Thyroid gland (tissue), 4 donors: ENCODE measurements around the gene ZMPSTE24. TPM values are rescaled to one million over a fixed set of nuclear protein-coding genes. Genes with fewer than 3 reads are reported as not detected.

Source experiments
- DNase-seq, 2 donors: peaks; one replicate each; pipeline ENCODE4 v3.0.0-alpha.2; 2019
- H3K27ac ChIP-seq, 3 donors: fragments of 200-600 bp; sonication (generic); 1 replicate in 2 of 3; 2 replicates in 1 of 3; pipeline ENCODE4 v1.5.1; 2016 to 2019; ENCODE audit warnings: mild to moderate bottlenecking in 1 of 3, moderate library complexity in 1 of 3
- H3K27me3 ChIP-seq: fragments of 200-600 bp; sonication (generic); one replicate; pipeline ENCODE4 v1.5.1; 2019
- H3K36me3 ChIP-seq, 2 donors: fragments of 200-600 bp; sonication (generic); one replicate each; pipeline ENCODE4 v1.5.1; 2016 to 2019
- H3K4me1 ChIP-seq, 2 donors: fragments of 200-600 bp; sonication (generic); one replicate each; pipeline ENCODE4 v1.5.1; 2017 to 2019
- H3K4me3 ChIP-seq, 3 donors: fragments of 200-600 bp; sonication (generic); replicated peaks in 1 of 3; 1 replicate in 2 of 3; 2 replicates in 1 of 3; pipeline ENCODE4 v1.5.1; 2016; ENCODE audit warnings: mild to moderate bottlenecking in 1 of 3
- H3K9me3 ChIP-seq: fragments of 200-600 bp; sonication (generic); one replicate; pipeline ENCODE4 v1.5.1; 2017
- CTCF ChIP-seq, 6 experiments: fragments of 200-600 bp in 3 of 6; fragments of 450-650 bp in 3 of 6; sonication (generic) in 3 of 6; IDR thresholded peaks; one replicate each; pipeline ENCODE4 v1.5.1; 2016 to 2019; ENCODE audit warnings: antibody characterized with exemption in 6 of 6, mild to moderate bottlenecking in 2 of 6, inconsistent platforms in 1 of 6, moderate library complexity in 1 of 6
- POLR2A ChIP-seq, 2 donors: fragments of 450-650 bp; IDR thresholded peaks; one replicate each; pipeline ENCODE4 v1.6.1; 2017; ENCODE audit warnings: antibody characterized with exemption in 2 of 2, mild to moderate bottlenecking in 2 of 2, moderate library complexity in 1 of 2
- WGBS, 2 donors: methylation state at CpG; one replicate each; pipeline ENCODE4 v1.1.5; 2017; 5-methylcytosine and 5-hydroxymethylcytosine counted together
- intact Hi-C: fragments of 100-400 bp; cut with DNase I; formaldehyde crosslinking; loops from one replicate; pipeline ENCODE4 v1.15.1; 2023
- total RNA-seq, 4 donors: library from RNA; depleted of rRNA; stranded (reverse); fragments of >200 nt; gene quantifications; one replicate each; pipeline ENCODE4 v1.2.3, GENCODE V29; 2016

The ZMPSTE24 gene
- total RNA-seq, 4 donors from 2014 or later, result 45.1 to 61.7 (median 56.7) TPM

GRCh38 chr1:40241362-40241761 is 16.7 kb upstream of the ZMPSTE24 start:
- TF ChIP-seq POLR2A (IDR thresholded peaks at IDR 0.05) (no peak), CTCF (IDR thresholded peaks at IDR 0.05) (no peak)
- intact Hi-C loops, result loop anchor here (10.0 kb wide), 1 partner anchor 67 kb away; no protein-coding TSS in a partner anchor
- DNase-seq, result no peak
- Histone ChIP-seq H3K9me3 (no peaks in the 10 kb centered on the region), H3K27me3 (no peaks in the 10 kb centered on the region), H3K27ac (no peak overlapping the region), H3K4me1 (peaks cover 0 to 7% of the 10 kb centered on the region in 2 donors), H3K4me3 (no peak overlapping the region), H3K36me3 (peaks cover 7 to 18% of the 10 kb centered on the region in 2 donors)
- 86 to 90% methylated on average over 1 of the region's 1 CpG for WGBS, 2 donors

GRCh38 chr1:40243351-40243750 is 14.7 kb upstream of the ZMPSTE24 start:
- 48 to 51% methylated on average over 2 of the region's 2 CpGs for WGBS, 2 donors
- no peak for TF ChIP-seq POLR2A (IDR thresholded peaks at IDR 0.05)
- TF ChIP-seq CTCF (IDR thresholded peaks at IDR 0.05), result no peak
- intact Hi-C loops, result loop anchor here (10.0 kb wide), 1 partner anchor 69 kb away; no protein-coding TSS in a partner anchor
- Histone ChIP-seq H3K36me3 (no peaks in the 10 kb centered on the region), H3K27me3 (no peaks in the 10 kb centered on the region), H3K9me3 (no peaks in the 10 kb centered on the region), H3K27ac (no peak overlapping the region), H3K4me1 (peaks cover 0 to 7% of the 10 kb centered on the region in 2 donors), H3K4me3 (no peak overlapping the region)
- DNase-seq, result no peak

- TF ChIP-seq CTCF (IDR thresholded peaks at IDR 0.05), result no peak
- peaks cover 0 to 7% of the 10 kb centered on the region in 2 donors for H3K4me1 ChIP-seq
- WGBS, 2 donors, result 57 to 66% methylated on average over 4 of the region's 4 CpGs
- no peaks in the 10 kb centered on the region for H3K36me3 ChIP-seq
- intact Hi-C loops, result loop anchor here (10.0 kb wide), 1 partner anchor 69 kb away; no protein-coding TSS in a partner anchor
- no peak overlapping the region for H3K4me3 ChIP-seq
- DNase-seq, result no peak
- no peaks in the 10 kb centered on the region for H3K9me3 ChIP-seq
- H3K27ac ChIP-seq, result no peak overlapping the region
- H3K27me3 ChIP-seq, result no peaks in the 10 kb centered on the region
Measured at GRCh38 chr1:40244138-40244744, 13.8 kb upstream of the ZMPSTE24 start.

GRCh38 chr1:40245686-40246085 is 12.3 kb upstream of the ZMPSTE24 start:
- no peak overlapping the region for H3K4me3 ChIP-seq
- H3K9me3 ChIP-seq, result no peaks in the 10 kb centered on the region
- intact Hi-C loops, result loop anchor here (10.0 kb wide), 1 partner anchor 71 kb away; no protein-coding TSS in a partner anchor
- TF ChIP-seq CTCF (IDR thresholded peaks at IDR 0.05) (no peak), POLR2A (IDR thresholded peaks at IDR 0.05) (no peak)
- no peak for DNase-seq
- peaks cover 0 to 7% of the 10 kb centered on the region in 2 donors for H3K4me1 ChIP-seq
- WGBS, 2 donors, result 90 to 96% methylated on average over 3 of the region's 3 CpGs
- no peak overlapping the region for H3K27ac ChIP-seq
- H3K36me3 ChIP-seq, result no peaks in the 10 kb centered on the region
- no peaks in the 10 kb centered on the region for H3K27me3 ChIP-seq

- no peak within 1 kb of the TSS for H3K4me3 ChIP-seq
- H3K36me3 ChIP-seq, result no peaks in the 10 kb centered on the region
- no peak for DNase-seq
- no peak within 1 kb of the TSS for H3K27ac ChIP-seq
- no peaks in the 10 kb centered on the region for H3K27me3 ChIP-seq
- 75 to 86% methylated on average over 1 of the region's 1 CpG for WGBS, 2 donors
- intact Hi-C loops, result loop anchor here (10.0 kb wide), 1 partner anchor 73 kb away; no protein-coding TSS in a partner anchor
- H3K4me1 ChIP-seq, result peaks cover 0 to 7% of the 10 kb centered on the region in 2 donors
- H3K9me3 ChIP-seq, result no peaks in the 10 kb centered on the region
- TF ChIP-seq CTCF (IDR thresholded peaks at IDR 0.05) (no peak), POLR2A (IDR thresholded peaks at IDR 0.05) (no peak)
Measured at GRCh38 chr1:40247655-40248054, 10.4 kb upstream of the ZMPSTE24 start, which contains the start of gene TMCO2. Gene TMCO2 (plus strand): TSS chr1:40247937. CDS start chr1:40247994, 57 bp downstream.
